GM23338 (cell line): Measurements from ENCODE around the gene CPXM2.

Experiments
- EZH2 ChIP-seq: fragments of 200-600 bp; sonication (generic); IDR thresholded peaks from one replicate; pipeline ENCODE4 v1.8.0; 2017; ENCODE audit warnings: antibody characterized with exemption, mild to moderate bottlenecking, low read depth; ENCODE audit not compliant: unreplicated experiment
- TF ChIP-seq, protein P1 (sequence below), 2 experiments: fragments of 200-600 bp in 1 of 2; sonication (generic) in 1 of 2; conservative IDR thresholded peaks; 2 replicates each; pipeline versions ENCODE4 v1.5.1 to v1.6.1; 2016 to 2017; ENCODE audit warnings: antibody characterized with exemption in 2 of 2, low read depth in 2 of 2, mild to moderate bottlenecking in 2 of 2, moderate library complexity in 1 of 2

DNA sequence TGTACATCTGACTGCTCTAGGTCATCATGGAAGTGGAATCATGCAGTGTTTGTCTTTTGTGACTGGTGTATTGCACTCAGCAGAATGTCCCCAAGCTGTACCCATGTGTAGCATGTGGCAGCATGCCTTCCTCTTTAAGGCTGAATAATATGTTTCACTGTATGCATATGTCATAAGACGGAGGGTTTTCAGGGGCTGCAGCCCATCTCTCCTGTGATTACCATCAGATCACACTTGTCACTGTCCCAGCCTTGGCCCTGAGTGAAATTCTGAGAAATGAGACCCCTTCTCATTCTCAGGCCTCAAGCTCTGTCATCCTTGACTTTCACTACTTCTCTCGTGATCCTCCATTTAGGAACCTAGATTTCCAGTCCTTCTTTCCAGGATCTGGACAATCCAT is 50.0 kb downstream of the CPXM2 start:
- TF ChIP-seq, protein P1, sequence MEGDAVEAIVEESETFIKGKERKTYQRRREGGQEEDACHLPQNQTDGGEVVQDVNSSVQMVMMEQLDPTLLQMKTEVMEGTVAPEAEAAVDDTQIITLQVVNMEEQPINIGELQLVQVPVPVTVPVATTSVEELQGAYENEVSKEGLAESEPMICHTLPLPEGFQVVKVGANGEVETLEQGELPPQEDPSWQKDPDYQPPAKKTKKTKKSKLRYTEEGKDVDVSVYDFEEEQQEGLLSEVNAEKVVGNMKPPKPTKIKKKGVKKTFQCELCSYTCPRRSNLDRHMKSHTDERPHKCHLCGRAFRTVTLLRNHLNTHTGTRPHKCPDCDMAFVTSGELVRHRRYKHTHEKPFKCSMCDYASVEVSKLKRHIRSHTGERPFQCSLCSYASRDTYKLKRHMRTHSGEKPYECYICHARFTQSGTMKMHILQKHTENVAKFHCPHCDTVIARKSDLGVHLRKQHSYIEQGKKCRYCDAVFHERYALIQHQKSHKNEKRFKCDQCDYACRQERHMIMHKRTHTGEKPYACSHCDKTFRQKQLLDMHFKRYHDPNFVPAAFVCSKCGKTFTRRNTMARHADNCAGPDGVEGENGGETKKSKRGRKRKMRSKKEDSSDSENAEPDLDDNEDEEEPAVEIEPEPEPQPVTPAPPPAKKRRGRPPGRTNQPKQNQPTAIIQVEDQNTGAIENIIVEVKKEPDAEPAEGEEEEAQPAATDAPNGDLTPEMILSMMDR (conservative IDR thresholded peaks at IDR 0.05; ENCODE audit: low read depth in 2 of 2), result no peak
- TF ChIP-seq EZH2, result no peak
